Germinal center (tissue), 1 donor: ENCODE data around the gene ME2.
"Not testable (repeated sequence)": the region's sequence is repeated elsewhere in the genome, so short reads cannot be mapped to it uniquely, and the experiment has no call there.

Source experiments
- DNase-seq: peaks from one replicate; pipeline ENCODE4 v3.0.0; 2012; ENCODE audit warnings: mixed read lengths, low spot score

ME2 gene

GRCh38 chr18:50862401-50862800, 16.5 kb upstream of the ME2 start:
- peak; percentile 14 for DNase-seq

- no peak for DNase-seq
These were observed 15.0 kb upstream of the ME2 start for GRCh38 chr18:50863840-50864375.

GRCh38 chr18:50866765-50867164, 12.2 kb upstream of the ME2 start:
- DNase-seq, result peak; percentile 9

- DNase-seq, result no peak
These were observed 9.8 kb upstream of the ME2 start for GRCh38 chr18:50869150-50869549.

GRCh38 chr18:50870138-50870845, 8.6 kb upstream of the ME2 start:
- no peak for DNase-seq

GRCh38 chr18:50871846-50872245, 7.1 kb upstream of the ME2 start:
- DNase-seq, result no peak

- DNase-seq, result no peak
These were observed 2.9 kb upstream of the ME2 start for GRCh38 chr18:50875966-50876536.

GRCh38 chr18:50877545-50878265, 1.2 kb upstream of the ME2 start:
- DNase-seq, result no peak

GRCh38 chr18:50879302-50880118, 592 bp downstream of the ME2 start:
- DNase-seq, result peak; percentile 32

- peak; percentile 5 for DNase-seq
These were observed 1.2 kb downstream of the ME2 start for GRCh38 chr18:50880119-50880465.

GRCh38 chr18:50880944-50881343, 2.0 kb downstream of the ME2 start:
- DNase-seq, result not testable (repeated sequence)

GRCh38 chr18:50886929-50887328, 8.0 kb downstream of the ME2 start:
- no peak for DNase-seq

- DNase-seq, result no peak
These were observed 16.6 kb downstream of the ME2 start for GRCh38 chr18:50895350-50896045.

- no peak for DNase-seq
These were observed 17.2 kb downstream of the ME2 start for GRCh38 chr18:50896093-50896492.

- no peak for DNase-seq
These were observed 20.0 kb downstream of the ME2 start for GRCh38 chr18:50898919-50899318.

GRCh38 chr18:50902797-50903196, 23.9 kb downstream of the ME2 start:
- DNase-seq, result no peak

GRCh38 chr18:50906843-50907242, 27.9 kb downstream of the ME2 start:
- DNase-seq, result no peak

GRCh38 chr18:50909261-50909660, 30.3 kb downstream of the ME2 start:
- DNase-seq, result no peak

- DNase-seq, result no peak
These were observed 32.1 kb downstream of the ME2 start for GRCh38 chr18:50911006-50911405.

- DNase-seq, result no peak
These were observed 38.1 kb downstream of the ME2 start for GRCh38 chr18:50917021-50917420.

- DNase-seq, result no peak
These were observed 39.2 kb downstream of the ME2 start for GRCh38 chr18:50918153-50918552.

GRCh38 chr18:50924372-50924771, 45.5 kb downstream of the ME2 start:
- DNase-seq, result no peak
